ENCODE results near the gene ANKRD13D. TPM values are rescaled to one million over a fixed set of nuclear protein-coding genes. Genes with fewer than 3 reads are reported as not detected.

The ANKRD13D gene
- total RNA-seq, 1 donor from 2014 or later = 54.7 TPM

DNA sequence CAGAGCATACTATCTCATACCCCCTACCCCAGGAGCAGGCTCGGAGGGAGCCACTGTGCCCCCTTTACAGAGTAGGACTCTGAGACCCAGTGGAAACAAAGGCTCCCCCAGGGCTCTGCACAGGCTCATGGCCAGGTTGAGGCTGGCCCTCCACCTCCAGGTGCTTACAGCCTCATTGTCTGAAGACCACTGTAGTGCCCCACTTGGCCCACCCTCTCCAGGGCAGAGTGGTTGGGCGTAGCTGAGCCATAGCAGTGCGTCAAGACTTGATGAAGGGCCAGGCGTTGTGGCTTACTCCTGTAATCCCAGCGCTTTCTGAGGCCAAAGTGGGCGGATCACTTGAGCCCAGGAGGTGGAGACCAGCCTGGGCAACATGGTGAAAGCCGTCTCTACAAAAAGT is 1.7 kb downstream of the ANKRD13D start:
- peaks cover 18 to 39% of the 10 kb centered on the region in 2 donors for H3K36me3 ChIP-seq
- peak overlapping the region; percentile 91 to 98 for H3K27ac ChIP-seq
- peak overlapping the region in 1 of 2 donors; percentile 76 for H3K4me3 ChIP-seq
- no peak for DNase-seq (ENCODE audit: low spot score in 2 of 2)
- H3K27me3 ChIP-seq = no peaks in the 10 kb centered on the region
- H3K4me1 ChIP-seq = peaks cover 14 to 38% of the 10 kb centered on the region in 2 donors
- H3K9me3 ChIP-seq = no peaks in the 10 kb centered on the region
- TF ChIP-seq, protein P1, sequence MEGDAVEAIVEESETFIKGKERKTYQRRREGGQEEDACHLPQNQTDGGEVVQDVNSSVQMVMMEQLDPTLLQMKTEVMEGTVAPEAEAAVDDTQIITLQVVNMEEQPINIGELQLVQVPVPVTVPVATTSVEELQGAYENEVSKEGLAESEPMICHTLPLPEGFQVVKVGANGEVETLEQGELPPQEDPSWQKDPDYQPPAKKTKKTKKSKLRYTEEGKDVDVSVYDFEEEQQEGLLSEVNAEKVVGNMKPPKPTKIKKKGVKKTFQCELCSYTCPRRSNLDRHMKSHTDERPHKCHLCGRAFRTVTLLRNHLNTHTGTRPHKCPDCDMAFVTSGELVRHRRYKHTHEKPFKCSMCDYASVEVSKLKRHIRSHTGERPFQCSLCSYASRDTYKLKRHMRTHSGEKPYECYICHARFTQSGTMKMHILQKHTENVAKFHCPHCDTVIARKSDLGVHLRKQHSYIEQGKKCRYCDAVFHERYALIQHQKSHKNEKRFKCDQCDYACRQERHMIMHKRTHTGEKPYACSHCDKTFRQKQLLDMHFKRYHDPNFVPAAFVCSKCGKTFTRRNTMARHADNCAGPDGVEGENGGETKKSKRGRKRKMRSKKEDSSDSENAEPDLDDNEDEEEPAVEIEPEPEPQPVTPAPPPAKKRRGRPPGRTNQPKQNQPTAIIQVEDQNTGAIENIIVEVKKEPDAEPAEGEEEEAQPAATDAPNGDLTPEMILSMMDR (IDR thresholded peaks at IDR 0.05) = no peak
- intact Hi-C loops (cut with DNase I) = no loop called here

DNA sequence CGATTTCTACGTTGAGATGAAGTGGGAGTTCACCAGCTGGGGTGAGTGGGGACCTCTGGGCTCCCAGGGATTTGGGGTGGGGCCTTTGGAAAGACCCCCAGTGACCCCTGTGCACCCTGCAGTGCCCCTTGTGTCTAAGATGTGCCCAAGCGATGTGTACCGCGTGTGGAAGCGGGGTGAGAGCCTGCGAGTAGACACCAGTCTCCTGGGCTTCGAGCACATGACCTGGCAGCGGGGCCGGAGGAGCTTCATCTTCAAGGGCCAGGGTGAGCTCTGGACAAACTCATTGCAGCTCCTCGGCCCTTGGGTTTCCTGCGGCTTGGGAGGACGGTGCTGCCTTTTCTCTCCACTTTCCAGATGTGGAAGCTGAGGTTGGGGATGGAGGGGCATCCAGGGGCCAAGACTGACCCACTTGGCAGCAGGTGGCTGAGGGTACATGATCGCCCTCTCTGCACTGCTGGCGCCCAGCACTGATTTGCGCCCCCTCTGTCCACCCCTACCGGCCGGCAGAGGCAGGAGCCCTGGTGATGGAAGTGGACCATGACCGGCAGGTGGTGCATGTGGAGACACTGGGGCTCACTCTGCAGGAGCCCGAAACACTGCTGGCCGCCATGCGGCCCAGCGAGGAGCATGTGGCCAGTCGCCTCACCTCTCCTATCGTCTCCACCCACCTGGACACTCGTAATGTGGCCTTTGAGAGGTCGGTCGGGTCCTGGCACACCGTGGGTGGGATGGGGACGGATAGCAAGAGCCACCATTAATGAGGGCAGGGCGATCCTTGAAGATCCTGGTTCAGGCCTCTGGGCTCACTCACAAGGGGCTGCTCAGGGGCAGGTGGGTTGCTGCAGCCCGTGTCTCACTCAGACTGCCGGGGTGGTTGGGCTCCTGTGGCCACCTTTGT is 2.6 kb downstream of the ANKRD13D start:
- Histone ChIP-seq H3K4me3 (no peak overlapping the region), H3K4me1 (peaks cover 14 to 38% of the 10 kb centered on the region in 2 donors), H3K36me3 (peaks cover 17 to 40% of the 10 kb centered on the region in 2 donors), H3K9me3 (no peaks in the 10 kb centered on the region), H3K27ac (peak overlapping the region in 1 of 2 donors; percentile 91), H3K27me3 (no peaks in the 10 kb centered on the region)
- no peak for DNase-seq (ENCODE audit: low spot score in 2 of 2)
- intact Hi-C loops (cut with DNase I) = no loop called here
- TF ChIP-seq, protein P1 (IDR thresholded peaks at IDR 0.05) = no peak

DNA sequence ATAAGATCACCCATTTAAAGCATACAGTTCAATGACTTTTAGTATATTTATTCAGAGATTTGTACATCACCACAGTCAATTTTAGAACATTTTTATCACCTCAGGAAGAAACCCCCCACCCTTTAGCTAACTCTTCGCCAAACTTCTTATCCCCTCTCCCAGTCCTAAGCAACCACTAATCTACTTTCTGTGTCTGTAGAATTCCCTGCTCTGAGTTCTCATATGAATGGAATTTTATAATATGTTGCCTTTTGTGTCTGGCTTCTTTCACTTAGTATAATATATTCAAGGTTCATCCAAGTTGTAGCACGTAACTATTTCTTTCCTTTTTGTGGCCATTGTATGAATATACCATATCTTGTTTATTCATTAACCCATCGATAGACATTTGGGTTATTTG is 3.6 kb downstream of the ANKRD13D start:
- H3K27ac ChIP-seq = no peak overlapping the region
- intact Hi-C loops (cut with DNase I) = no loop called here
- H3K4me3 ChIP-seq = no peak overlapping the region
- peaks cover 12 to 32% of the 10 kb centered on the region in 2 donors for H3K4me1 ChIP-seq
- H3K9me3 ChIP-seq = no peaks in the 10 kb centered on the region
- TF ChIP-seq, protein P1 (IDR thresholded peaks at IDR 0.05) = no peak
- no peak for DNase-seq (ENCODE audit: low spot score in 2 of 2)
- no peaks in the 10 kb centered on the region for H3K27me3 ChIP-seq
- H3K36me3 ChIP-seq = peaks cover 17 to 43% of the 10 kb centered on the region in 2 donors

DNA sequence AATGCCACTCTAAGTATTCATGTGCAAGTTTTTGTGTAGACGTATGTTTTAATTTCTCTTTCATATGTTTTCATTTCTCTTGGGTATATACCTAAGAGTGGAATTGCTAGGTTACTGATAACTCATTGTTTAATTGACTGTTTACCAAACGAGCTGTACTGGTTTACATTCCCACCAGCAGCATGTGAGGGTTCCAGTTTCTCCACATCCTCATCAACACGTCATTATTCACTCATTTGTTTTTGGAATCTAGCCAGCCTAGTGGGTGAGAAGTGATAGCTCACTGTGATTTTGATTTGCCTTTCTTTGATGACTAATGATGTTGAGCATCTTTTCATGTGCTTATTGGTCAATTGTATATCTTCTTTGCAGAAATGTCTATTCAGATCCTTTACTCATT is 4.0 kb downstream of the ANKRD13D start:
- Histone ChIP-seq H3K36me3 (peaks cover 17 to 43% of the 10 kb centered on the region in 2 donors), H3K27me3 (no peaks in the 10 kb centered on the region), H3K27ac (no peak overlapping the region), H3K4me3 (no peak overlapping the region), H3K9me3 (no peaks in the 10 kb centered on the region), H3K4me1 (peaks cover 7 to 28% of the 10 kb centered on the region in 2 donors)
- TF ChIP-seq, protein P1 (IDR thresholded peaks at IDR 0.05) = no peak
- intact Hi-C loops (cut with DNase I) = no loop called here
- no peak for DNase-seq (ENCODE audit: low spot score in 2 of 2)

DNA sequence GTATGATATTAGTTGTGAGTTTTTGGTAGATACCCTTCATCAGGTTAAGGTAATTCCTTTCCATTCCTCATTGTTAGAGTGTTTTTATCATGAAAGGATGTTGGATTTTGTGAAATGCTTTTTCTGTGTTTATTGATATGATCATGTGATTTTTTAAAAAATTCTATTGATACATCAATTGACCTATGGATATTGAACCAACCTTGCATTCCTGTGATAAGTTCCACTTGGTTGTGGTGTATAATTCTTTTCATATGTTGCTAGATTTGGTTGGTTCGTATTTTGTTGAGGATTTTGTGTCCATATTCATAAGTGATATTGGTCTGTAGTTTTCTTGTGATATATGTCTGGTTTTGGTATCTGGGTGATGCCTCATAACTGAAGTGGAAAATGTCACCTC is 6.7 kb downstream of the ANKRD13D start:
- Histone ChIP-seq H3K4me3 (no peak overlapping the region), H3K9me3 (no peaks in the 10 kb centered on the region), H3K4me1 (peaks cover 0 to 13% of the 10 kb centered on the region in 2 donors), H3K27me3 (no peaks in the 10 kb centered on the region), H3K27ac (no peak overlapping the region), H3K36me3 (peaks cover 39 to 60% of the 10 kb centered on the region in 2 donors)
- TF ChIP-seq, protein P1 (IDR thresholded peaks at IDR 0.05) = no peak
- DNase-seq (ENCODE audit: low spot score in 2 of 2) = no peak
- intact Hi-C loops (cut with DNase I) = no loop called here

All from ascending aorta (tissue), 2 donors.